ENCODE results near the gene ATP9A. TPM values are rescaled to one million over a fixed set of nuclear protein-coding genes. Genes with fewer than 3 reads are reported as not detected.

ATP9A gene
- polyA plus RNA-seq, 1 donor from 2014 or later: 56.1 TPM

DNA sequence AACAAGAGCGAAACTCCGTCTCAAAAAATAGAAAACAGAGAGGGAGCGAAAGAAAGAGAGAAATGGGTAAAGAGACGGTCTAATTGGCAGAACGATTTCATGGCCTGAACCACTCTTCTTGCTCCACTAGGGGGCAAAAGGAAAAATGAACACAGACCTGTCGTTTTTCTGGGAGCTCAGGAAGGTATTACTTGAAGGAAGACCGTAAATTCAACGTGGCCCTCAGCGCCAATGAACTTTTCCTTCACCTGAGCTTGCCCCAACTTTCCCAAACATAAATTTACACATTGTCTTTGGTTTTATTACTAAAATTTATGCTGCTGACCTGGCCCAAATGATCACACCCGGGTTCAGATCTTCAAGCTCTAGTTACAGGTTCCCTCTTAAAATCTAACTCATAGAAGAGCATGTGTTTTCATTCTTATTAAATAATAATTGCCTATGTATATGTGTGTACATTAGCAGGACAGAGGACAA is 67.3 kb downstream of the ATP9A start:
- Histone ChIP-seq H4K20me1 (ENCODE audit: insufficient read depth) (no peaks in the 10 kb centered on the region), H3K27me3 (ENCODE audit: insufficient read depth, low read depth, low read length) (no peaks in the 10 kb centered on the region), H3K27ac (ENCODE audit: low read length) (no peak overlapping the region), H3K79me2 (replicated peaks; ENCODE audit: insufficient read depth, low read length) (no peaks in the 10 kb centered on the region), H2AFZ (ENCODE audit: low read depth, low read length) (no peak overlapping the region), H3F3A (ENCODE audit: insufficient read depth, low read length, poor library complexity, severe bottlenecking) (no peaks in the 10 kb centered on the region), H3K4me3 (ENCODE audit: low read length) (no peak overlapping the region), H3K9me2 (ENCODE audit: insufficient read depth, low read length) (no peaks in the 10 kb centered on the region), H3K9me3 (ENCODE audit: low read length) (no peaks in the 10 kb centered on the region), H3K9ac (ENCODE audit: low read length) (no peak overlapping the region), H3K4me2 (ENCODE audit: low read length) (no peak overlapping the region), H3K36me3 (ENCODE audit: insufficient read depth, low read length) (no peaks in the 10 kb centered on the region)
- TF ChIP-seq MXI1 (conservative IDR thresholded peaks at IDR 0.05; ENCODE audit: poor library complexity, severe bottlenecking): no peak
- TF ChIP-seq, protein P1, sequence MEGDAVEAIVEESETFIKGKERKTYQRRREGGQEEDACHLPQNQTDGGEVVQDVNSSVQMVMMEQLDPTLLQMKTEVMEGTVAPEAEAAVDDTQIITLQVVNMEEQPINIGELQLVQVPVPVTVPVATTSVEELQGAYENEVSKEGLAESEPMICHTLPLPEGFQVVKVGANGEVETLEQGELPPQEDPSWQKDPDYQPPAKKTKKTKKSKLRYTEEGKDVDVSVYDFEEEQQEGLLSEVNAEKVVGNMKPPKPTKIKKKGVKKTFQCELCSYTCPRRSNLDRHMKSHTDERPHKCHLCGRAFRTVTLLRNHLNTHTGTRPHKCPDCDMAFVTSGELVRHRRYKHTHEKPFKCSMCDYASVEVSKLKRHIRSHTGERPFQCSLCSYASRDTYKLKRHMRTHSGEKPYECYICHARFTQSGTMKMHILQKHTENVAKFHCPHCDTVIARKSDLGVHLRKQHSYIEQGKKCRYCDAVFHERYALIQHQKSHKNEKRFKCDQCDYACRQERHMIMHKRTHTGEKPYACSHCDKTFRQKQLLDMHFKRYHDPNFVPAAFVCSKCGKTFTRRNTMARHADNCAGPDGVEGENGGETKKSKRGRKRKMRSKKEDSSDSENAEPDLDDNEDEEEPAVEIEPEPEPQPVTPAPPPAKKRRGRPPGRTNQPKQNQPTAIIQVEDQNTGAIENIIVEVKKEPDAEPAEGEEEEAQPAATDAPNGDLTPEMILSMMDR (IDR thresholded peaks at IDR 0.05; ENCODE audit: poor library complexity, severe bottlenecking): peak; percentile 56
- TF ChIP-seq SMC3 (conservative IDR thresholded peaks at IDR 0.05; ENCODE audit: poor library complexity): peak; percentile 50
- no peak for TF ChIP-seq TAF1 (IDR thresholded peaks at IDR 0.05; ENCODE audit: low read depth)
- TF ChIP-seq EP300 (conservative IDR thresholded peaks at IDR 0.05; ENCODE audit: poor library complexity, severe bottlenecking): no peak

- TF ChIP-seq EP300 (conservative IDR thresholded peaks at IDR 0.05; ENCODE audit: poor library complexity, severe bottlenecking) (no peak), EZH2 (IDR thresholded peaks at IDR 0.05; ENCODE audit: borderline replicate concordance, insufficient read depth, low read length, poor library complexity, severe bottlenecking) (no peak), TAF1 (IDR thresholded peaks at IDR 0.05; ENCODE audit: low read depth) (no peak), REST (IDR thresholded peaks at IDR 0.05; ENCODE audit: borderline replicate concordance) (no peak), MXI1 (conservative IDR thresholded peaks at IDR 0.05; ENCODE audit: poor library complexity, severe bottlenecking) (no peak), RAD21 (conservative IDR thresholded peaks at IDR 0.05) (no peak), SMC3 (conservative IDR thresholded peaks at IDR 0.05; ENCODE audit: poor library complexity) (no peak), POLR2AphosphoS5 (IDR thresholded peaks at IDR 0.05) (no peak)
- TF ChIP-seq, protein P1 (IDR thresholded peaks at IDR 0.05; ENCODE audit: poor library complexity, severe bottlenecking): no peak
- no peak overlapping the region for H3K9ac ChIP-seq (ENCODE audit: low read length)
- no peak overlapping the region for H3K4me3 ChIP-seq (ENCODE audit: low read length)
- no peaks in the 10 kb centered on the region for H3F3A ChIP-seq (ENCODE audit: insufficient read depth, low read length, poor library complexity, severe bottlenecking)
- H3K9me3 ChIP-seq (ENCODE audit: low read length): no peaks in the 10 kb centered on the region
- no peaks in the 10 kb centered on the region for H3K27me3 ChIP-seq (ENCODE audit: insufficient read depth, low read depth, low read length)
- no peaks in the 10 kb centered on the region for H3K36me3 ChIP-seq (ENCODE audit: insufficient read depth, low read length)
- no peaks in the 10 kb centered on the region for H4K20me1 ChIP-seq (ENCODE audit: insufficient read depth)
- no peaks in the 10 kb centered on the region for H3K9me2 ChIP-seq (ENCODE audit: insufficient read depth, low read length)
- H3K27ac ChIP-seq (ENCODE audit: low read length): no peak overlapping the region
- H2AFZ ChIP-seq (ENCODE audit: low read depth, low read length): no peak overlapping the region
- no peak overlapping the region for H3K4me2 ChIP-seq (ENCODE audit: low read length)
- no peaks in the 10 kb centered on the region for H3K79me2 ChIP-seq (replicated peaks; ENCODE audit: insufficient read depth, low read length)
These were observed 69.9 kb downstream of the ATP9A start for GRCh38 chr20:51698252-51698651.

All from neural cell (in vitro differentiated cells).